Right cardiac atrium (tissue), 5 donors: ENCODE measurements around the gene TBC1D2B. TPM values are rescaled to one million over a fixed set of nuclear protein-coding genes. Genes with fewer than 3 reads are reported as not detected.
A peak's percentile ranks its signal among the peaks of the same experiment; 100 is the strongest.

Experiments
- ATAC-seq, 2 donors: fragments of 200-7000 bp; cut with Tn5 transposase; one replicate each; pipeline versions ENCODE4 v1.8.0 to v1.9.1; 2020; ENCODE audit warnings: moderate library complexity in 2 of 2, mild to moderate bottlenecking in 1 of 2
- DNase-seq, 3 donors: peaks; one replicate each; pipeline ENCODE4 v3.0.0-alpha.2; 2020
- H3K27ac ChIP-seq: one replicate; pipeline ENCODE4 v1.5.1; 2013; ENCODE audit warnings: mild to moderate bottlenecking, low read length, control low read depth, moderate library complexity
- H3K27me3 ChIP-seq: one replicate; pipeline ENCODE4 v1.6.1; 2013; ENCODE audit not compliant: control insufficient read depth, insufficient read depth
- H3K4me1 ChIP-seq: one replicate; pipeline ENCODE4 v1.6.1; 2013; ENCODE audit warnings: low read length; ENCODE audit not compliant: control insufficient read depth, insufficient read depth
- H3K4me3 ChIP-seq: one replicate; pipeline ENCODE4 v1.5.1; 2013; ENCODE audit warnings: low read length, control low read depth
- H3K9me3 ChIP-seq: one replicate; pipeline ENCODE4 v1.6.1; 2013; ENCODE audit warnings: low read length; ENCODE audit not compliant: control insufficient read depth
- WGBS: extraction: QIAGEN DNeasy Blood & Tissue Kit; methylation state at CpG from one replicate; pipeline ENCODE4 v1.1.7; 2013; 5-methylcytosine and 5-hydroxymethylcytosine counted together
- intact Hi-C, 4 donors: fragments of 100-400 bp; cut with DNase I; formaldehyde crosslinking; loops; one replicate each; pipeline versions ENCODE4 v1.11.0 to v1.14.0; 2022 to 2023
- polyA plus RNA-seq: library from polyadenylated mRNA; stranded (reverse); fragments of 200-250 nt; gene quantifications from one replicate; pipeline ENCODE4 v1.2.3, GENCODE V29; 2013
- total RNA-seq, 4 donors: library from RNA; stranded (reverse); fragmentation: NEBNext Ultra II Directional; extraction: Animal tissue kit (Norgen Biotek cat#: 25700); gene quantifications; one replicate each; pipeline ENCODE4 v1.2.1, GENCODE V29; 2021
- donor health status: healthy with polysubstance abuse.
- donor health status: DM: no; HTN: yes; CAD: no.
- donor health status: DM: no; HTN: no; CAD: no.
- donor health status: DM: no; HTN: yes; CAD: no; lungs with severe emphysema.
- donor health status: DM: yes; HTN: yes; CAD: no.

The TBC1D2B gene
- total and polyA plus RNA-seq, 5 donors, result 8.2 to 19.8 (median 15.0) TPM

GRCh38 chr15:78052545-78052944 lies 25.0 kb downstream of the TBC1D2B start:
- no peak overlapping the region for H3K4me3 ChIP-seq
- 87% methylated on average over 5 of the region's 5 CpGs for WGBS
- intact Hi-C loops, result no loop called here
- no peak overlapping the region for H3K27ac ChIP-seq
- H3K27me3 ChIP-seq, result no peaks in the 10 kb centered on the region
- H3K9me3 ChIP-seq, result no peaks in the 10 kb centered on the region
- ATAC-seq (no peak), DNase-seq (no peak)
- peaks cover 16% of the 10 kb centered on the region for H3K4me1 ChIP-seq

- peak in 1 of 3 donors; percentile 63 for DNase-seq
- ATAC-seq, result peak in 1 of 2 donors; percentile 38
- Histone ChIP-seq H3K27ac (peak overlapping the region; percentile 61), H3K9me3 (no peaks in the 10 kb centered on the region), H3K27me3 (no peaks in the 10 kb centered on the region), H3K4me3 (no peak overlapping the region), H3K4me1 (peaks cover 17% of the 10 kb centered on the region)
- intact Hi-C loops, result no loop called here
Measured at GRCh38 chr15:78052001-78052401, 25.5 kb downstream of the TBC1D2B start.

- peaks cover 17% of the 10 kb centered on the region for H3K4me1 ChIP-seq
- no peak for DNase-seq
- no peak overlapping the region for H3K4me3 ChIP-seq
- H3K27ac ChIP-seq, result no peak overlapping the region
- H3K9me3 ChIP-seq, result no peaks in the 10 kb centered on the region
- H3K27me3 ChIP-seq, result no peaks in the 10 kb centered on the region
- ATAC-seq, result no peak
- intact Hi-C loops, result no loop called here
- WGBS, result 48% methylated on average over 3 of the region's 3 CpGs
Measured at GRCh38 chr15:78051596-78051995, 25.9 kb downstream of the TBC1D2B start.

GRCh38 chr15:78050826-78051225 lies 26.7 kb downstream of the TBC1D2B start:
- Histone ChIP-seq H3K4me3 (no peak overlapping the region), H3K27ac (no peak overlapping the region), H3K9me3 (no peaks in the 10 kb centered on the region), H3K27me3 (no peaks in the 10 kb centered on the region), H3K4me1 (peaks cover 13% of the 10 kb centered on the region)
- DNase-seq, result no peak
- intact Hi-C loops, result no loop called here
- ATAC-seq, result no peak
- 70% methylated on average over 1 of the region's 1 CpG for WGBS

- Histone ChIP-seq H3K4me1 (peaks cover 11% of the 10 kb centered on the region), H3K9me3 (no peaks in the 10 kb centered on the region), H3K27me3 (no peaks in the 10 kb centered on the region), H3K4me3 (no peak overlapping the region), H3K27ac (no peak overlapping the region)
- intact Hi-C loops, result no loop called here
- DNase-seq (no peak), ATAC-seq (no peak)
- WGBS, result 53% methylated on average over 1 of the region's 1 CpG
Measured at GRCh38 chr15:78050441-78050809, 27.1 kb downstream of the TBC1D2B start.

GRCh38 chr15:78049691-78050440 lies 27.6 kb downstream of the TBC1D2B start:
- intact Hi-C loops, result no loop called here
- WGBS, result 55% methylated on average over 7 of the region's 7 CpGs
- Histone ChIP-seq H3K4me1 (peaks cover 11% of the 10 kb centered on the region), H3K9me3 (no peaks in the 10 kb centered on the region), H3K4me3 (no peak overlapping the region), H3K27me3 (no peaks in the 10 kb centered on the region), H3K27ac (peak overlapping the region; percentile 15)
- ATAC-seq (no peak), DNase-seq (no peak)

- H3K27me3 ChIP-seq, result no peaks in the 10 kb centered on the region
- peak overlapping the region; percentile 7 for H3K27ac ChIP-seq
- peak; percentile 36 to 44 for ATAC-seq
- 46% methylated on average over 5 of the region's 5 CpGs for WGBS
- no peaks in the 10 kb centered on the region for H3K9me3 ChIP-seq
- H3K4me1 ChIP-seq, result peaks cover 11% of the 10 kb centered on the region
- DNase-seq, result peak in 1 of 3 donors; percentile 72
- intact Hi-C loops, result no loop called here
- no peak overlapping the region for H3K4me3 ChIP-seq
Measured at GRCh38 chr15:78048628-78048920, 28.9 kb downstream of the TBC1D2B start.

GRCh38 chr15:78047761-78048627 lies 29.5 kb downstream of the TBC1D2B start:
- DNase-seq (no peak), ATAC-seq (peak; percentile 47 to 79)
- 26% methylated on average over 8 of the region's 8 CpGs for WGBS
- Histone ChIP-seq H3K4me3 (no peak overlapping the region), H3K27ac (peak overlapping the region; percentile 65), H3K4me1 (peaks cover 11% of the 10 kb centered on the region), H3K27me3 (no peaks in the 10 kb centered on the region), H3K9me3 (no peaks in the 10 kb centered on the region)
- intact Hi-C loops, result no loop called here

- peaks cover 7% of the 10 kb centered on the region for H3K4me1 ChIP-seq
- 85% methylated on average over 5 of the region's 5 CpGs for WGBS
- peak overlapping the region; percentile 30 for H3K27ac ChIP-seq
- no peaks in the 10 kb centered on the region for H3K27me3 ChIP-seq
- ATAC-seq (peak; percentile 44 to 79), DNase-seq (no peak)
- no peak overlapping the region for H3K4me3 ChIP-seq
- H3K9me3 ChIP-seq, result no peaks in the 10 kb centered on the region
- intact Hi-C loops, result no loop called here
Measured at GRCh38 chr15:78046796-78047341, 30.6 kb downstream of the TBC1D2B start.

- ATAC-seq (no peak), DNase-seq (no peak)
- 86% methylated on average over 1 of the region's 1 CpG for WGBS
- peaks cover 5% of the 10 kb centered on the region for H3K4me1 ChIP-seq
- H3K9me3 ChIP-seq, result no peaks in the 10 kb centered on the region
- H3K27me3 ChIP-seq, result no peaks in the 10 kb centered on the region
- no peak overlapping the region for H3K4me3 ChIP-seq
- intact Hi-C loops, result no loop called here
- H3K27ac ChIP-seq, result no peak overlapping the region
Measured at GRCh38 chr15:78045189-78045588, 32.3 kb downstream of the TBC1D2B start.

- Histone ChIP-seq H3K9me3 (no peaks in the 10 kb centered on the region), H3K4me1 (peaks cover 5% of the 10 kb centered on the region), H3K4me3 (no peak overlapping the region), H3K27me3 (no peaks in the 10 kb centered on the region), H3K27ac (no peak overlapping the region)
- DNase-seq, result no peak
- no peak for ATAC-seq
- intact Hi-C loops, result no loop called here
- WGBS, result 75% methylated on average over 5 of the region's 5 CpGs
Measured at GRCh38 chr15:78044407-78045155, 32.9 kb downstream of the TBC1D2B start.
